ENCODE measurements around the gene COL6A1.

DNA sequence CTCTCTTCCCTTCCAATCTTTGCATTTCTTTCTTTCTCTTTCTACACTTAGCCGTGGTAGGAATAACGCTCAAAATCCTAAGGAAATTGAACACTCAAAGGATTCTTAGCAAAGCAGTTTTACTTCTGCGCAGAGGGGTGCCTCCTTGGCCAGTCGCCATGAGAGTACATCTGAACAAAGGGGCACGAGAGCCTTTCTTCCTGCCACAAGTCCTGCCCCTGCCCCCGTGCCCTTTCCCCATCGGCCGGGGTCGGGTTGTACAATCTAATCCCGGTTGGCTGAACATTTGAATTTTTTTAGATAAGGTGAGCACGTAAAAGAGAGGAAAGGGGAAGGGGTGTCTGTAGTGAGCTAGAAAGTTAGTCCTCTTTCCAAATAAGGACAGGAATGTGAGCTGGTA, 28.6 kb upstream of the COL6A1 start:
- TF ChIP-seq, protein P1, sequence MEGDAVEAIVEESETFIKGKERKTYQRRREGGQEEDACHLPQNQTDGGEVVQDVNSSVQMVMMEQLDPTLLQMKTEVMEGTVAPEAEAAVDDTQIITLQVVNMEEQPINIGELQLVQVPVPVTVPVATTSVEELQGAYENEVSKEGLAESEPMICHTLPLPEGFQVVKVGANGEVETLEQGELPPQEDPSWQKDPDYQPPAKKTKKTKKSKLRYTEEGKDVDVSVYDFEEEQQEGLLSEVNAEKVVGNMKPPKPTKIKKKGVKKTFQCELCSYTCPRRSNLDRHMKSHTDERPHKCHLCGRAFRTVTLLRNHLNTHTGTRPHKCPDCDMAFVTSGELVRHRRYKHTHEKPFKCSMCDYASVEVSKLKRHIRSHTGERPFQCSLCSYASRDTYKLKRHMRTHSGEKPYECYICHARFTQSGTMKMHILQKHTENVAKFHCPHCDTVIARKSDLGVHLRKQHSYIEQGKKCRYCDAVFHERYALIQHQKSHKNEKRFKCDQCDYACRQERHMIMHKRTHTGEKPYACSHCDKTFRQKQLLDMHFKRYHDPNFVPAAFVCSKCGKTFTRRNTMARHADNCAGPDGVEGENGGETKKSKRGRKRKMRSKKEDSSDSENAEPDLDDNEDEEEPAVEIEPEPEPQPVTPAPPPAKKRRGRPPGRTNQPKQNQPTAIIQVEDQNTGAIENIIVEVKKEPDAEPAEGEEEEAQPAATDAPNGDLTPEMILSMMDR (IDR thresholded peaks at IDR 0.05) = no peak
- TF ChIP-seq POLR2A (IDR thresholded peaks at IDR 0.05) = no peak
- no peak for TF ChIP-seq EP300 (IDR thresholded peaks at IDR 0.05)
